ENCODE data around the gene IL16. TPM values are rescaled to one million over a fixed set of nuclear protein-coding genes. Genes with fewer than 3 reads are reported as not detected.
"Not testable (repeated sequence)": the region's sequence is repeated elsewhere in the genome, so short reads cannot be mapped to it uniquely, and the experiment has no call there.

IL16 gene
- polyA plus RNA-seq (2012; ENCODE audit: missing spikeins): 107 TPM

GRCh38 chr15:81196576-81197254 lies at the start of gene IL16:
Gene IL16, plus strand, starts transcription at chr15:81196879. Its CDS starts 28,521 bp downstream, at chr15:81225400.
- no peak for FAIRE-seq
- TF ChIP-seq TAF1 (IDR thresholded peaks at IDR 0.05; ENCODE audit: borderline replicate concordance, low read depth, low read length): no peak
- no peak for DNase-seq (ENCODE audit: insufficient read length)

GRCh38 chr15:81151389-81151788 lies 45.3 kb upstream of the IL16 start:
- TF ChIP-seq POLR2A (IDR thresholded peaks at IDR 0.05; ENCODE audit: low read depth, low read length) (no peak), POLR2AphosphoS5 (IDR thresholded peaks at IDR 0.05; ENCODE audit: low read depth, low read length) (no peak), TAF1 (IDR thresholded peaks at IDR 0.05; ENCODE audit: borderline replicate concordance, low read depth, low read length) (no peak)
- FAIRE-seq (no peak), DNase-seq (ENCODE audit: insufficient read length) (no peak)

DNA sequence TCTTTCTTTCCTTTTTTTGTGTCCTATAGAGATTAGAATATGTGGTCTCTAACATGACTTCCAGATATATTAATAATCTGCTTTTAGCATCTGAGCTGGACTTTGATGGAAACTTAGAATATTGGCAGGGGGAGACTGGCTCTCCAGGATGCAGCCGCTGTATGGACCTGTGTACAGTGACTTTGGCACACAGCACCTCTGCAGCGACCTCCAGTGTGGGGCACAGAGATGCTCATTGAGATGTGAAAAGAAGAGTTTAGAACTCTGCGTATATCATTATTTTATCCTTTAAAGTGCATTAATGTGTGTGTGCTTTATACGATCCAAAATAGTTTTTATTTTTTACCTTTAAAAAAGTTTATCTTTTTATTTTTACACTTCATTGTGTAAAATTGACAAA lies 44.3 kb upstream of the IL16 start:
- no peak for TF ChIP-seq POLR2A (IDR thresholded peaks at IDR 0.05; ENCODE audit: low read depth, low read length)
- TF ChIP-seq TAF1 (IDR thresholded peaks at IDR 0.05; ENCODE audit: borderline replicate concordance, low read depth, low read length): no peak
- TF ChIP-seq POLR2AphosphoS5 (IDR thresholded peaks at IDR 0.05; ENCODE audit: low read depth, low read length): no peak
- DNase-seq (ENCODE audit: insufficient read length): no peak
- FAIRE-seq: no peak

- FAIRE-seq: no peak
- no peak for TF ChIP-seq POLR2AphosphoS5 (IDR thresholded peaks at IDR 0.05; ENCODE audit: low read depth, low read length)
- no peak for TF ChIP-seq POLR2A (IDR thresholded peaks at IDR 0.05; ENCODE audit: low read depth, low read length)
- no peak for TF ChIP-seq TAF1 (IDR thresholded peaks at IDR 0.05; ENCODE audit: borderline replicate concordance, low read depth, low read length)
- no peak for DNase-seq (ENCODE audit: insufficient read length)
Measured at GRCh38 chr15:81152799-81153198, 43.9 kb upstream of the IL16 start.

- FAIRE-seq: no peak
- DNase-seq (ENCODE audit: insufficient read length): no peak
- TF ChIP-seq TAF1 (IDR thresholded peaks at IDR 0.05; ENCODE audit: borderline replicate concordance, low read depth, low read length) (no peak), POLR2AphosphoS5 (IDR thresholded peaks at IDR 0.05; ENCODE audit: low read depth, low read length) (no peak), POLR2A (IDR thresholded peaks at IDR 0.05; ENCODE audit: low read depth, low read length) (no peak)
Measured at GRCh38 chr15:81155375-81156218, 41.1 kb upstream of the IL16 start.

DNA sequence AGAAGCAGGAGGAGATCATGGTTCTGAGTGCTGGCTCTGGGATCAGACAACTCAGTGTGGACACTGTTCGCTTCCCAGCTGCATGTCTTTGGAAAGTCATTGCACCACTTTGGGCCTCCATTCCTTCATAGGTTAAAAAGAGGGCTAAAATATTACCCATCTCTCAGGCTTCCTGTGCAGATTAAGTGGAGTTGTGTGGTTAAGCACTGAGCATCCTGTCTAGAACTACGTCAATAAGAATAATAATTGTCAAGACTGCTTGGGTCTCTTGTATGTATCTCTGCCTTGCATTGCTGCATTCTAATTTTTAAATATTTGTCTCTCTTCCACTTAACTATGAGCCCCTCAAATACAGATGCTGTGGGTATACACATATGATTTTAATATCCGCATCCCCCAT lies 40.4 kb upstream of the IL16 start:
- FAIRE-seq: no peak
- TF ChIP-seq POLR2AphosphoS5 (IDR thresholded peaks at IDR 0.05; ENCODE audit: low read depth, low read length) (no peak), TAF1 (IDR thresholded peaks at IDR 0.05; ENCODE audit: borderline replicate concordance, low read depth, low read length) (no peak), POLR2A (IDR thresholded peaks at IDR 0.05; ENCODE audit: low read depth, low read length) (no peak)
- no peak for DNase-seq (ENCODE audit: insufficient read length)

DNA sequence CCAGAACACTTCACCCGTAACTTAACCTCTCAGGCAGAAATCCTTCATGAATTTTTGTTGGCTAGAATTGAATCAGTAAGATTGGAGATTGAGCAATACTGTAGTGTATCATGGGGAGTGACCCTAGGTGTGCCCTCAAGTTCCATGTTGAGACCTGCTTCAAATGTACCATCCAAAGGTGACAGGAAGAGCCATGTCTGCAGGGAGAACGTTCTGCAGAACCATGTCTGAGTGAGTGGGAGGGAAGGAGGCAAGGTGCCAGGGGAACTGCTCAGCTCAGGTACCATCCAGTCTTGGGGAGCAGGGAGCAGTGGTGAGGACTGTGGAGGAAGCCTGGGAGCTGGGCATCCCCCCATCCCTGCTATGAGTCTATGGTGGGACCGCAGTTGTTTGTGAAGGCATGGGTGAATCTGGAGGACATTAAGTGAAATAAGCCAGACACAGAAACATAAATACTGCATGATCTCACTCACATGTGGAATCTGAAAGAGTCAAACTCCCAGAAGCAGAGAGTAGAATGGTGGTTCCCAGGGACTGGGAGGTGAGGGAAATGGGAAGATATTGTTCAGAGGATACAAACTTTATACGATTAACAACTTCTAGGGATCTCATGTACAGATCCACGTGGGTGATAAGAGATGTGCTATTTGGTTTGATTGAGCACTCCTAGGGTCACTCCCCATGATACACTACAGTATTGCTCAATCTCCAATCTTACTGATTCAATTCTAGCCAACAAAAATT lies 39.3 kb upstream of the IL16 start:
- DNase-seq (ENCODE audit: insufficient read length) (no peak), FAIRE-seq (no peak)
- TF ChIP-seq POLR2AphosphoS5 (IDR thresholded peaks at IDR 0.05; ENCODE audit: low read depth, low read length) (no peak), TAF1 (IDR thresholded peaks at IDR 0.05; ENCODE audit: borderline replicate concordance, low read depth, low read length) (no peak), POLR2A (IDR thresholded peaks at IDR 0.05; ENCODE audit: low read depth, low read length) (no peak)

- TF ChIP-seq POLR2A (IDR thresholded peaks at IDR 0.05; ENCODE audit: low read depth, low read length) (no peak), TAF1 (IDR thresholded peaks at IDR 0.05; ENCODE audit: borderline replicate concordance, low read depth, low read length) (no peak), POLR2AphosphoS5 (IDR thresholded peaks at IDR 0.05; ENCODE audit: low read depth, low read length) (no peak)
- no peak for DNase-seq (ENCODE audit: insufficient read length)
- FAIRE-seq: no peak
Measured at GRCh38 chr15:81157939-81158223, 38.8 kb upstream of the IL16 start.

DNA sequence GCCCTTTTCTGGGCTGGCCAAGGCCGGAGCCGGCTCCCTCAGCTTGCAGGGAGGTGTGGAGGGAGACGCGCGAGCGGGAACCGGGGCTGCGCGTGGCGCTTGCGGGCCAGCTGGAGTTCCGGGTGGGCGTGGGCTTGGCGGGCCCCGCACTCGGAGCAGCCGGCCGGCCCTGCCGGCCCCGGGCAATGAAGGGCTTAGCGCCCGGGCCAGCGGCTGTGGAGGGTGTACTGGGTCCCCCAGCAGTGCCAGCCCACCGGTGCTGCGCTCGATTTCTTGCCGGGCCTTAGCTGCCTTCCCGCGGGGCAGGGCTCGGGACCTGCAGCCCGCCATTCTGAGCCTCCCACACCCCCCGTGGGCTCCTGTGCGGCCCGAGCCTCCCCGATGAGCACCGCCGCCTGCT lies 38.1 kb upstream of the IL16 start:
- DNase-seq (ENCODE audit: insufficient read length); FAIRE-seq: not testable (repeated sequence)

DNA sequence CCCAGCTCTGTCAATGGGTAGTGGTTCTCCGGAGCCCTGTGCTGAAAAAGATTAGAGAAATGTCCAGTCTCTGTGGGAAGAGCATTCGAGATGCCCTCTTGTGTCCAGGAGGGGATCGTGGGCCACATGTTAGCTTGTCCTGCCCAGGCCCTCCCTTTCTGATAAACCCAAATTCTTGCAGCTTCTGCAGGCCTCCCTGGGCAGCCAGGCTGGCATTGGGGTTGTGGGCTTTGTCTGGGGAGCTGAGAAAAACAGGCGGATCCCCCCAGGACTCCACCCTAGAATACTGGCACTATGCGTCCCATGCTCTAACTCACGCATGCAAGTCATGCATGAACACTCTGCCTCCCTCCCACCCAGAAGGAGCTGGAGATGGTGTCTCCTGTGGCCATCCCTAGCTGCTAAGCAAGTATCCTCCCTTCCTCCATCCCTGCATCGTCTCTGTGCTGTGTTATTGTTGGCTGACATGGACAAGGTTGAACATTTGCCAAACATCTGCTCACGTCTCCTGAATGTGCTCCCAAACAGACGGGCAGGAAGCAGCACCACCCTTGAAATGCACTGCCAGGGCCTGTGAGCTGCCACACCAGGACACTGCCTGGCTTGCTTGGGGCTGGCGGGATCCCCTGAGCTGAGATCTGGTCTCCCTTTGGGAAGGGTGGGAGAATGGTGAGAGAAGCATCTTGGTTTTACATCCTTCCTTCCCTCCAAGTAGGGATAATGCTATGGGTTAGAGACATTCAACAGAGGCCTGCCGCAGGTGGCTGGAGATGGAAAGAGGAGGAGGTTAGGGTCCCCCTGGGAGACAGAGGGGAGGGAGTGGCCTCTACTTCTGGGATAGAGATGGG lies 36.1 kb upstream of the IL16 start:
- TF ChIP-seq POLR2AphosphoS5 (IDR thresholded peaks at IDR 0.05; ENCODE audit: low read depth, low read length): no peak
- TF ChIP-seq POLR2A (IDR thresholded peaks at IDR 0.05; ENCODE audit: low read depth, low read length): no peak
- TF ChIP-seq TAF1 (IDR thresholded peaks at IDR 0.05; ENCODE audit: borderline replicate concordance, low read depth, low read length): no peak
- no peak for FAIRE-seq
- no peak for DNase-seq (ENCODE audit: insufficient read length)

GRCh38 chr15:81161160-81161673 lies 35.5 kb upstream of the IL16 start:
- DNase-seq (ENCODE audit: insufficient read length): no peak
- no peak for TF ChIP-seq POLR2AphosphoS5 (IDR thresholded peaks at IDR 0.05; ENCODE audit: low read depth, low read length)
- no peak for TF ChIP-seq POLR2A (IDR thresholded peaks at IDR 0.05; ENCODE audit: low read depth, low read length)
- TF ChIP-seq TAF1 (IDR thresholded peaks at IDR 0.05; ENCODE audit: borderline replicate concordance, low read depth, low read length): no peak
- FAIRE-seq: no peak
